GM23338 (cell line): ENCODE results near the gene ELOVL2. TPM values are rescaled to one million over a fixed set of nuclear protein-coding genes. Genes with fewer than 3 reads are reported as not detected.
"Not testable (repeated sequence)": the region's sequence is repeated elsewhere in the genome, so short reads cannot be mapped to it uniquely, and the experiment has no call there.

Experiments
- ATAC-seq: fragments of 200-7000 bp; cut with Tn5 transposase; 3 replicates; pipeline ENCODE4 v1.9.1; 2020
- DNase-seq: peaks from one replicate; pipeline ENCODE4 v3.0.0-alpha.2; 2015; ENCODE audit warnings: low spot score
- H2AFZ ChIP-seq: fragments of 200-600 bp; sonication (generic); 2 replicates; pipeline ENCODE4 v1.8.0; 2016; ENCODE audit warnings: antibody characterized with exemption, mild to moderate bottlenecking, moderate library complexity
- H3F3A ChIP-seq: fragments of 200-600 bp; sonication (generic); replicated peaks from 2 replicates; pipeline ENCODE4 v1.8.0; 2017; ENCODE audit warnings: antibody characterized with exemption, mixed run types, low read depth
- H3K27ac ChIP-seq: fragments of 200-600 bp; sonication (generic); 2 replicates; pipeline ENCODE4 v1.6.1; 2016; ENCODE audit warnings: low read depth
- H3K27me3 ChIP-seq: fragments of 200-600 bp; sonication (generic); 2 replicates; pipeline ENCODE4 v1.8.0; 2016; ENCODE audit warnings: mild to moderate bottlenecking, mixed run types, moderate library complexity; ENCODE audit not compliant: insufficient read depth
- H3K36me3 ChIP-seq: fragments of 200-600 bp; sonication (generic); 2 replicates; pipeline ENCODE4 v1.8.0; 2016; ENCODE audit warnings: mild to moderate bottlenecking; ENCODE audit not compliant: insufficient read depth
- H3K4me1 ChIP-seq: fragments of 200-600 bp; sonication (generic); 2 replicates; pipeline ENCODE4 v1.8.0; 2016; ENCODE audit warnings: mild to moderate bottlenecking, moderate library complexity; ENCODE audit not compliant: insufficient read depth
- H3K4me2 ChIP-seq: fragments of 200-600 bp; sonication (generic); 2 replicates; pipeline ENCODE4 v1.7.1; 2017; ENCODE audit warnings: mixed run types
- H3K4me3 ChIP-seq: fragments of 200-600 bp; sonication (generic); 2 replicates; pipeline ENCODE4 v1.6.1; 2016; ENCODE audit warnings: mixed run types
- H3K79me2 ChIP-seq: fragments of 200-600 bp; sonication (generic); replicated peaks from 2 replicates; pipeline ENCODE4 v1.8.0; 2017; ENCODE audit warnings: mild to moderate bottlenecking; ENCODE audit not compliant: insufficient read depth
- H3K9me2 ChIP-seq: fragments of 200-600 bp; sonication (generic); 2 replicates; pipeline ENCODE4 v1.8.0; 2017; ENCODE audit not compliant: insufficient read depth
- H4K20me1 ChIP-seq: fragments of 200-600 bp; sonication (generic); replicated peaks from 2 replicates; pipeline ENCODE4 v1.8.0; 2017; ENCODE audit warnings: mild to moderate bottlenecking; ENCODE audit not compliant: insufficient read depth
- H3K27ac Mint-ChIP-seq: 2 replicates; pipeline ENCODE4 v1.8.0; 2020; ENCODE audit warnings: inconsistent platforms, mild to moderate bottlenecking, moderate library complexity, mixed read lengths
- H3K27me3 Mint-ChIP-seq: 3 replicates; pipeline ENCODE4 v1.8.0; 2022; ENCODE audit warnings: low read depth, mild to moderate bottlenecking, moderate library complexity, mixed read lengths, inconsistent platforms; ENCODE audit not compliant: insufficient read depth, poor library complexity
- H3K36me3 Mint-ChIP-seq: 3 replicates; pipeline ENCODE4 v1.8.0; 2021; ENCODE audit warnings: low read depth, mild to moderate bottlenecking, inconsistent platforms, moderate library complexity, mixed read lengths
- H3K4me1 Mint-ChIP-seq: 3 replicates; pipeline ENCODE4 v1.8.0; 2020; ENCODE audit warnings: mild to moderate bottlenecking, inconsistent platforms, mixed read lengths
- H3K4me3 Mint-ChIP-seq: 3 replicates; pipeline ENCODE4 v1.8.0; 2021; ENCODE audit warnings: moderate library complexity, mild to moderate bottlenecking, inconsistent platforms, mixed read lengths
- H3K9me3 Mint-ChIP-seq: 3 replicates; pipeline ENCODE4 v1.8.0; 2020; ENCODE audit warnings: moderate library complexity, mild to moderate bottlenecking, inconsistent platforms, mixed read lengths
- CREB1 ChIP-seq: fragments of 250-450 bp; sonication (Bioruptor Pico); IDR thresholded peaks from 2 replicates; pipeline ENCODE4 v1.5.0; 2020; ENCODE audit warnings: low read depth, mild to moderate bottlenecking, moderate library complexity
- ETS1 ChIP-seq: IDR thresholded peaks from 2 replicates; pipeline ENCODE4 v1.6.1; 2016; ENCODE audit warnings: antibody characterized with exemption
- EZH2 ChIP-seq: fragments of 200-600 bp; sonication (generic); IDR thresholded peaks from one replicate; pipeline ENCODE4 v1.8.0; 2017; ENCODE audit warnings: antibody characterized with exemption, mild to moderate bottlenecking, low read depth; ENCODE audit not compliant: unreplicated experiment
- EZH2phosphoT487 ChIP-seq: fragments of 200-600 bp; sonication (generic); IDR thresholded peaks from one replicate; pipeline ENCODE4 v1.8.1; 2018; ENCODE audit warnings: antibody characterized with exemption; ENCODE audit not compliant: unreplicated experiment
- JUNB ChIP-seq: IDR thresholded peaks from one replicate; pipeline ENCODE4 v1.6.1; 2016; ENCODE audit warnings: antibody characterized with exemption; ENCODE audit not compliant: unreplicated experiment
- STAT1 ChIP-seq: IDR thresholded peaks from one replicate; pipeline ENCODE4 v1.6.1; 2016; ENCODE audit warnings: antibody characterized with exemption; ENCODE audit not compliant: unreplicated experiment
- polyA plus RNA-seq: library from polyadenylated mRNA; unstranded; fragments of >200 nt; fragmentation: Nextera tagmentation; extraction: Ambion mirVana; gene quantifications from 2 replicates; pipeline ENCODE4 v1.2.1, GENCODE V29; 2016
- total RNA-seq: library from RNA; depleted of rRNA; stranded (reverse); fragments of >200 nt; shearing (Covaris generic); gene quantifications from 2 replicates; pipeline ENCODE4 v1.2.3, GENCODE V29; 2014

ELOVL2 gene
- total and polyA plus RNA-seq, 2 experiments from 2014 or later = 1.2 to 1.6 TPM

- Histone ChIP-seq H3K36me3 (no peaks in the 10 kb centered on the region), H3K4me2 (no peak overlapping the region), H3F3A (no peaks in the 10 kb centered on the region; the same call in 1 of the 2 replicates), H4K20me1 (no peaks in the 10 kb centered on the region), H3K4me3 (no peak overlapping the region), H2AFZ (no peak overlapping the region), H3K79me2 (no peaks in the 10 kb centered on the region), H3K9me2 (no peaks in the 10 kb centered on the region), H3K27me3 (no peaks in the 10 kb centered on the region), H3K4me1 (peaks cover 13% of the 10 kb centered on the region), H3K27ac (no peak overlapping the region)
- H3K9me3 Mint-ChIP-seq = no peaks in the 10 kb centered on the region
- H3K4me3 Mint-ChIP-seq = no peak overlapping the region
- TF ChIP-seq EZH2phosphoT487 = no peak
- no peak for TF ChIP-seq CREB1 (CRISPR knock-in tag)
- no peak for TF ChIP-seq JUNB
- H3K27me3 Mint-ChIP-seq = peaks cover 3% of the 10 kb centered on the region
- H3K4me1 Mint-ChIP-seq = peaks cover 15% of the 10 kb centered on the region
- no peaks in the 10 kb centered on the region for H3K36me3 Mint-ChIP-seq
- DNase-seq (no peak), ATAC-seq (no peak)
- no peak overlapping the region for H3K27ac Mint-ChIP-seq
These were observed 53.0 kb downstream of the ELOVL2 start for GRCh38 chr6:10991115-10991514.

DNA sequence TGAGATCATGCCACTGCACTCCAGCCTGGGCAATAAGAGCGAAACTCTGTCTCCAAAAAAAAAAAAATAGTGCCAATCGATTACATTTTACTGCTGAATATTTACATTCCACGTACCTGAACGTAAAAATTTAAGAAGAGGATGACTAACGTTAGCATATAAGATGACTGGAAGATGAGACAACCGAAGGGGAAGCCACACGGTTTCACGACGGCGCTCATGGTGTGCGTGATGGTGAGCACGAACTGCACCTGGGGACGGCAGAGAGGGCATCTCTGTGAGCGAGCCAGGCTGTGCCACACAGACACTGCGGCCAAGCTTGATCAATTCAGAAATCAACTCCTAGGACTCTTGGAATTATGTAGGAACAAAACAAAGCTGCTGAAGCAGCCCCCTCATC lies 54.5 kb downstream of the ELOVL2 start:
- no peaks in the 10 kb centered on the region for H3K27me3 ChIP-seq
- DNase-seq (no peak), ATAC-seq (no peak)
- TF ChIP-seq EZH2 (no peak), JUNB (no peak), CREB1 (CRISPR knock-in tag) (no peak), STAT1 (no peak), ETS1 (no peak)
- no peaks in the 10 kb centered on the region for H4K20me1 ChIP-seq
- no peaks in the 10 kb centered on the region for H3K36me3 ChIP-seq
- no peak overlapping the region for H2AFZ ChIP-seq
- H3K4me3 Mint-ChIP-seq = no peak overlapping the region
- no peak overlapping the region for H3K4me2 ChIP-seq
- no peaks in the 10 kb centered on the region for H3K9me2 ChIP-seq
- H3K79me2 ChIP-seq = no peaks in the 10 kb centered on the region
- peaks cover 5% of the 10 kb centered on the region; the same call in 2 of the 3 replicates for H3K9me3 Mint-ChIP-seq
- H3K4me1 Mint-ChIP-seq = peaks cover 2% of the 10 kb centered on the region
- H3F3A ChIP-seq = no peaks in the 10 kb centered on the region
- H3K27ac Mint-ChIP-seq = no peak overlapping the region
- peaks cover 1% of the 10 kb centered on the region for H3K27me3 Mint-ChIP-seq
- no peak overlapping the region for H3K27ac ChIP-seq
- no peak overlapping the region for H3K4me3 ChIP-seq
- H3K4me1 ChIP-seq = peaks cover 1% of the 10 kb centered on the region; the same call in 1 of the 2 replicates
- H3K36me3 Mint-ChIP-seq = no peaks in the 10 kb centered on the region

GRCh38 chr6:10984959-10985358 lies 59.1 kb downstream of the ELOVL2 start:
- not testable (repeated sequence) for DNase-seq, H3K36me3 Mint-ChIP-seq, H3K9me3 Mint-ChIP-seq

More at GRCh38 chr6:10984959-10985358, 59.1 kb downstream of the ELOVL2 start:
- not testable (repeated sequence) for H3K4me1 ChIP-seq, H3K27ac Mint-ChIP-seq, H3K79me2 ChIP-seq, H2AFZ ChIP-seq, H4K20me1 ChIP-seq, H3K36me3 ChIP-seq, H3K4me3 Mint-ChIP-seq, H3K27me3 Mint-ChIP-seq, H3K4me1 Mint-ChIP-seq, H3K4me2 ChIP-seq, H3K27me3 ChIP-seq, H3F3A ChIP-seq, H3K27ac ChIP-seq, H3K4me3 ChIP-seq, ATAC-seq, H3K9me2 ChIP-seq
